Calu3 (cell line): ENCODE measurements around the gene SRM. TPM values are rescaled to one million over a fixed set of nuclear protein-coding genes. Genes with fewer than 3 reads are reported as not detected.

ENCODE experiments used
- BruUV-seq: library from RNA; stranded (reverse); fragments of 400-500 nt; replicated peaks from 2 replicates; lab custom pipeline; 2021; lab: Mats Ljungman, UMichigan
- CTCF ChIA-PET: fragments of 300-600 bp; sonication (Branson Sonifier 250); formaldehyde crosslinking; loops from one replicate; lab custom pipeline; 2022; ENCODE audit warnings: antibody characterized with exemption; lab: Charles Lee
- DNase-seq: peaks from one replicate; pipeline ENCODE4 v3.0.0; 2022
- H3K27ac Mint-ChIP-seq: one replicate; pipeline ENCODE4 v1.8.0; 2022; ENCODE audit warnings: mixed read lengths; ENCODE audit not compliant: unreplicated experiment
- H3K27me3 Mint-ChIP-seq: one replicate; pipeline ENCODE4 v1.8.0; 2022; ENCODE audit warnings: mixed read lengths; ENCODE audit not compliant: unreplicated experiment
- H3K36me3 Mint-ChIP-seq: one replicate; pipeline ENCODE4 v1.8.0; 2022; ENCODE audit warnings: mild to moderate bottlenecking, moderate library complexity, mixed read lengths; ENCODE audit not compliant: insufficient read depth, unreplicated experiment
- H3K4me1 Mint-ChIP-seq: one replicate; pipeline ENCODE4 v1.8.0; 2022; ENCODE audit warnings: mild to moderate bottlenecking, low read depth, mixed read lengths; ENCODE audit not compliant: unreplicated experiment
- H3K4me3 Mint-ChIP-seq: one replicate; pipeline ENCODE4 v1.8.0; 2022; ENCODE audit warnings: mild to moderate bottlenecking, low read depth, moderate library complexity, mixed read lengths; ENCODE audit not compliant: unreplicated experiment
- H3K9me3 Mint-ChIP-seq: one replicate; pipeline ENCODE4 v1.8.0; 2022; ENCODE audit warnings: low read depth, mixed read lengths; ENCODE audit not compliant: unreplicated experiment
- CTCF ChIP-seq: fragments of 200-600 bp; IDR thresholded peaks from one replicate; pipeline ENCODE4 v1.8.0; 2022; ENCODE audit warnings: antibody characterized with exemption; ENCODE audit not compliant: unreplicated experiment
- intact Hi-C: fragments of 100-400 bp; cut with micrococcal nuclease; formaldehyde crosslinking; loops from one replicate; pipeline ENCODE4 v1.10.0; 2022; ENCODE audit not compliant: unreplicated experiment
- total RNA-seq: library from RNA; stranded (reverse); gene quantifications from 2 replicates; pipeline ENCODE4 v1.2.3, GENCODE V29; 2022

SRM gene
- total RNA-seq, 1 experiment from 2014 or later, result 70.5 TPM

- Mint-ChIP-seq H3K9me3 (no peaks in the 10 kb centered on the region), H3K27me3 (no peaks in the 10 kb centered on the region), H3K4me1 (no peaks in the 10 kb centered on the region), H3K27ac (no peak overlapping the region), H3K36me3 (peaks cover 41% of the 10 kb centered on the region), H3K4me3 (no peak overlapping the region)
- CTCF ChIA-PET, result no interaction called here
- intact Hi-C loops, result no loop called here
- TF ChIP-seq CTCF, result no peak
- BruUV-seq, result no TSS peak
- no peak for DNase-seq
Observed at GRCh38 chr1:11056504-11056903, 3.3 kb downstream of the SRM start.

GRCh38 chr1:11055676-11056075 lies 4.1 kb downstream of the SRM start:
- Mint-ChIP-seq H3K27me3 (no peaks in the 10 kb centered on the region), H3K4me1 (no peaks in the 10 kb centered on the region), H3K9me3 (no peaks in the 10 kb centered on the region), H3K27ac (no peak overlapping the region), H3K4me3 (no peak overlapping the region), H3K36me3 (peaks cover 36% of the 10 kb centered on the region)
- no peak for DNase-seq
- CTCF ChIA-PET, result no interaction called here
- intact Hi-C loops, result no loop called here
- no TSS peak for BruUV-seq
- no peak for TF ChIP-seq CTCF

GRCh38 chr1:11054666-11055065 lies 5.2 kb downstream of the SRM start:
- Mint-ChIP-seq H3K9me3 (no peaks in the 10 kb centered on the region), H3K4me1 (no peaks in the 10 kb centered on the region), H3K36me3 (peaks cover 27% of the 10 kb centered on the region), H3K4me3 (no peak overlapping the region), H3K27ac (no peak overlapping the region), H3K27me3 (no peaks in the 10 kb centered on the region)
- no peak for TF ChIP-seq CTCF
- CTCF ChIA-PET, result interaction anchor here (0.5 kb wide), 1 partner anchor 21 kb away, joined by 5 read pairs; no protein-coding TSS in a partner anchor
- intact Hi-C loops, result no loop called here
- no peak for DNase-seq
- no TSS peak for BruUV-seq

GRCh38 chr1:11054181-11054580 lies 5.6 kb downstream of the SRM start:
- H3K4me1 Mint-ChIP-seq, result no peaks in the 10 kb centered on the region
- no peaks in the 10 kb centered on the region for H3K27me3 Mint-ChIP-seq
- no peaks in the 10 kb centered on the region for H3K9me3 Mint-ChIP-seq
- intact Hi-C loops, result no loop called here
- DNase-seq, result no peak
- H3K36me3 Mint-ChIP-seq, result peaks cover 23% of the 10 kb centered on the region
- CTCF ChIA-PET, result no interaction called here
- no peak for TF ChIP-seq CTCF
- H3K4me3 Mint-ChIP-seq, result no peak overlapping the region
- H3K27ac Mint-ChIP-seq, result no peak overlapping the region
- BruUV-seq, result no TSS peak
